GM18909 (cell line): ENCODE data around the gene ABI3BP.

Experiments
- ATAC-seq: cut with Tn5 transposase; IDR thresholded peaks from one replicate; pipeline ENCODE4 v1.9.1; 2021; ENCODE audit warnings: mild to moderate bottlenecking; ENCODE audit not compliant: unreplicated experiment, poor library complexity

The ABI3BP gene

GRCh38 chr3:100899440-100900091, 93.7 kb downstream of the ABI3BP start:
- ATAC-seq, result peak; percentile 91

DNA sequence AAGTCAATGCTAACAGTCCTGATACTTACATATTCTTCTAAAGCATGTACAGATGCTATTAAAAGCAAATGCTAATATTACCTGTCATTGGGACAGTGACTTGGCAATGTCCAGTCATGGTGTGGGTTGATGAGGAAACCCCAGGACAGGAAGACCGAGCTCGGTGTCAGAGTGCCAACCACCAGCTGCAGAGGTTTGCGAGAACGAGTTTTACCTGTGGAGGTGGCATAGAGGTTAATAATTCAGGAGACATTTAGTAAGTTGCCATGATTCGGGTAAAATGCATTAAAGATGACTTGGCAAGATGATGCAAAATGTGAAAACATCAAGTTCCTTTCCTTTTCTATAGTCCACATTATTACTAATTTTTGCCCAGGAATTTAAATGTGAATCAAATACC, 94.5 kb downstream of the ABI3BP start:
- no peak for ATAC-seq

DNA sequence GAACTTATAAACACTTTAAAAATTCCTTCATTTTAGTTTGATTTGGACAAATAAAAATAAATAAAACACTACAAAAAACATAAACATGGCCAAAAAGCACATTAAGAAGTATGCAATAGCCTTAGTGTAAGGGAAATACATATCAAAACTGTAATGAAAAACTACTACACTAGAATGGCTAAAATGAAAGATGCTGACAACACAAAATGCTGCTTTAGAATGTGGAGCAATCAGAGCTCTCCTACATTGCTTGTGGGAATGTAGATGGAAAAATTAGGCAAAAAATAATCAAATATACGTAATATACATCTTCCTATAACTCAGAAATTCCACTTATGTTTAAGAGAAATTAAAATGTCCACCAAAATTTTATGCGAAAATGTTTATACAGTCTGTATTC, 96.2 kb downstream of the ABI3BP start:
- no peak for ATAC-seq

DNA sequence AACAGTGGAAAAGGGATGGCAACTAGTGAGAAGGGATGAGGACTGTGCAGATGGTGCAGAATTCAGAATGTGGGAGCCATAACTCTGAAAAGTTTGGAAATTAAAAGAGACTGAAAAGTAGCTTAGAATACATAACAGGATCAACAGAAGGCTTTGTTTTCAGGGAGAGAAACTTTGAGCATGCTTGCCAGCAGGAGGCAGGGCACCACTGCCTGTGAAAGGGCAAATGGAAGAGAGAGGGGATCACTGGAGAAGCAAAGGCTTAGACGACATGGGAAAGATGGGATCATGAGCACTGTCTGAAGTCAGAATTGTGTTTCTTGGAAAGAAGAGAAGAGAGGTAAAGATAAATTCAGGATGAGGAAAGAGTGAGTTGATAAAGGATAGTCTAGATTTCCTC, 99.6 kb downstream of the ABI3BP start:
- ATAC-seq, result no peak

- ATAC-seq, result no peak
These were observed 100.1 kb downstream of the ABI3BP start for GRCh38 chr3:100893108-100893507.

GRCh38 chr3:100891827-100892226, 101.4 kb downstream of the ABI3BP start:
- ATAC-seq, result no peak

GRCh38 chr3:100891033-100891432, 102.2 kb downstream of the ABI3BP start:
- no peak for ATAC-seq

GRCh38 chr3:100888881-100889280, 104.3 kb downstream of the ABI3BP start:
- no peak for ATAC-seq

GRCh38 chr3:100882571-100882984, 110.6 kb downstream of the ABI3BP start:
- ATAC-seq, result no peak

DNA sequence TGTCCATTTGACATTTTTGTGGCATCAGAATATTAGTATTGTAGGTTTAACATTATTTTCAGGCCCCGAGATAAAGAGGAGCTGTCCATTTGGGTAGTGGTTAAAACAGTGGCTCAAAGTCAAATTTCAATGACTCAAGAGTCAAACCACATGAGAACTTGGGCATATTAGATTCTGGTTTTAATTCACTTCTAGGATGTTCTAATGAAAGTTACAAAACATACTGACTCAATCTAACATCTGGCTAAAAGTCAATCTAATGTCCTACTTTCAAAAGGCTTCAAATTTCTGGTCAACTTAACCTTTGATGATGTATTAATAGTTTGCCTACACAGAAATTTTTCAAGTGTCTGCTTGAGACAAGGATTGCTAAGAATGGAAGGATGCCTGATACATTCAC, 112.4 kb downstream of the ABI3BP start:
- ATAC-seq, result no peak

- ATAC-seq, result no peak
These were observed 113.1 kb downstream of the ABI3BP start for GRCh38 chr3:100880072-100880471.

- ATAC-seq, result no peak
These were observed 113.9 kb downstream of the ABI3BP start for GRCh38 chr3:100879195-100879810.

DNA sequence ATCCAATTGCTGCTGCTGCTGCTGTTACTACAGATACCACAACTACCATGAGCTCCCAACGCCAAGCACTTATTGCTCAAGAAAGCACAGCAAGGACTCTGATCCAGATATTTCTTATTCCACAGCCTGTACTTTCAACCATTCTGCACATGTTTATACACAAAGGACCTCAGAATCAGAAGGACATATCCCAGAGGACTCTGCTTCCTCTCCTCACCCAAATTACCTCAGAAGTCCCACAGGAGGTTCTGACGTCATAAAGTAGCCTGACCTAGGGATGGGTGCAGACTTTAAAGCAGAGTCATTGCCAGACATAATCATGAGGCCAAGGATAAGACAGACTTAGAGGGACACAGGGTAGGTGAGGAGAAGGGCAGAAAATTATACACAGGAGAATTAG, 115.9 kb downstream of the ABI3BP start:
- ATAC-seq, result no peak

DNA sequence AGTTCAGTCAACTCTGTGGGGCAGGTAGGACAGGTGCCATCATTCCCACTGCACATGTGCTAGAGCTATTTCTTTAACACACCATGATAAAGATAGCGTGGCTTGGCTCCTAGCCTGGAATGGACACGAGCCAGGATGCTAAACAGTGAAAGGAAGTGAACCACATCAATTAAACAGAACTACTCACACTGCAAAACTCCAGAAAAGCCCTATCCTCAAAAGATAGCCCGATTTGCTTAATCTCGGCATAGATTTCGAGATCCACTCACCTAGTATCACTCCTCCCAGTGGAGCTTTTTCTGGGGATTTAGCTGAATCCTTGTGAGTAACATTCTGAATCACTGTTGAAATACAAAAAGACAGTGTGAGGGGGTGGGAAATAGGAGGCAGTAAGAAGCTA, 118.0 kb downstream of the ABI3BP start:
- no peak for ATAC-seq

GRCh38 chr3:100873611-100874010, 119.6 kb downstream of the ABI3BP start:
- ATAC-seq, result no peak

- ATAC-seq, result no peak
These were observed 121.9 kb downstream of the ABI3BP start for GRCh38 chr3:100871306-100871705.

DNA sequence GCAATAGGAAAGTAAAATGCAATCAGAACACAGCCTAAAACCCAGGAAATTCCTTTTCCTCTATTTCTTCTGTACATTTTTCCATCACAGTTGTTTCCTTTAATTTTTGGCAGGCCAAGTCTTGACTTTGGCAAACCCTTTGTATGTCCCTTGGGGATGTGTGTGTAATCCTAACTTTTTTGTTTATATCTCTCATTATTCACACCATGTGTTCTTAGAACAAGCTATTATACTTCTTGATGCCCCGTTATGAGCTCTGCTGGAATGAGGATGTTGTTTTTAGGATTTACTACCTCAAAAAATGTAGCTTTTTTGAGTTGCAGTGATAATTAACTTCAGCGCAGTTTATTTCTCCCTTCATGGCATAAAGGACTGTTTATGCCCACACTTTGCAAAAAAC, 123.4 kb downstream of the ABI3BP start:
- no peak for ATAC-seq

GRCh38 chr3:100868894-100869293, 124.3 kb downstream of the ABI3BP start:
- ATAC-seq, result no peak

- no peak for ATAC-seq
These were observed 125.1 kb downstream of the ABI3BP start for GRCh38 chr3:100868096-100868495.

- no peak for ATAC-seq
These were observed 127.8 kb downstream of the ABI3BP start for GRCh38 chr3:100865442-100865841.

DNA sequence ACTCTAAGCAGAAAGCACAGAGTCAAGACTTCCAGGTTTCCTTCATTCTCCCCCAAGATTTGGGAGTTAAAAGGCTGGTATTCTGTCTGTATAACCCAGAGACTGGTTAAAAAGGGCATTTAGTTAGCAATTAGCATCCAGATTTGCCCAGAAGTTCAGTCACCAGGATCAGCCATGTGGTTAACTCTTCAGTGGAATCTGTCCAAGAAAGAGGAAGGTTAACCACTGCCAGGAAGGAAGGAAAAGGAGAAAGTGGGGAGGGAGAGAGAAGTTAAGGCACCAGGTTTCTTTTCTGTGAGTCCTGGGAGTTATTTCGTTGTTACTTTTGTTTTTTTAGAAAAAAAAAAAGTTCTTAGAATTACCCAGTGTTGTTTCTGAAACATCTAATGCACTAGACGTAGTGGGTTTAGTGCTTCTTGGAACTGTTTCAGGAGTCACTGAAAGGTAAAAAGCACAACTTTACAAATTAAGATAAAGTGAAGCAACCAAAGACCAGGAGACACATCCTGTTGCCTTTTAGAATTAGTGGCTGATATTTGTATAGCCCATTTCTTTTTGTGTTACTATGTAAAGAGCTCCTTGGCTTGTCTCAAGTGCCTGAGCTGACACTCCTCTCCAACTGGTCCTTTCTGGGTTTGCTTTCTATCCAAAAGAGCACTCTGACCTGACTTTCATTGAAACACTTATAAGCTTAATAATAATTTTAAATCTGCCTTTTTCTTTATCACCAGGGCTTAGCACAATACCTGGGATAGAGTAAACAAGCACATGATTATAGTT, 128.6 kb downstream of the ABI3BP start:
- ATAC-seq, result no peak

- no peak for ATAC-seq
These were observed 135.4 kb downstream of the ABI3BP start for GRCh38 chr3:100857863-100858262.
